GM13976 (cell line): ENCODE results near the gene SLCO2A1.

Source experiments
- DNase-seq: peaks from one replicate; pipeline ENCODE4 v3.0.0; 2012; ENCODE audit warnings: low spot score
- in situ Hi-C: fragments of 300-500 bp; cut with MboI; formaldehyde crosslinking; loops from one replicate; pipeline ENCODE4 v1.12.0; 2022; ENCODE audit warnings: low sequenced_read_pairs, mixed read lengths, inconsistent platforms; ENCODE audit not compliant: unreplicated experiment
- TF ChIP-seq, protein P1 (sequence below): IDR thresholded peaks from 2 replicates; pipeline ENCODE4 v1.5.1; 2012; ENCODE audit warnings: borderline replicate concordance, mild to moderate bottlenecking; ENCODE audit not compliant: insufficient read depth; ENCODE audit errors: extremely low read depth, missing control alignments, control extremely low read depth

The SLCO2A1 gene

DNA sequence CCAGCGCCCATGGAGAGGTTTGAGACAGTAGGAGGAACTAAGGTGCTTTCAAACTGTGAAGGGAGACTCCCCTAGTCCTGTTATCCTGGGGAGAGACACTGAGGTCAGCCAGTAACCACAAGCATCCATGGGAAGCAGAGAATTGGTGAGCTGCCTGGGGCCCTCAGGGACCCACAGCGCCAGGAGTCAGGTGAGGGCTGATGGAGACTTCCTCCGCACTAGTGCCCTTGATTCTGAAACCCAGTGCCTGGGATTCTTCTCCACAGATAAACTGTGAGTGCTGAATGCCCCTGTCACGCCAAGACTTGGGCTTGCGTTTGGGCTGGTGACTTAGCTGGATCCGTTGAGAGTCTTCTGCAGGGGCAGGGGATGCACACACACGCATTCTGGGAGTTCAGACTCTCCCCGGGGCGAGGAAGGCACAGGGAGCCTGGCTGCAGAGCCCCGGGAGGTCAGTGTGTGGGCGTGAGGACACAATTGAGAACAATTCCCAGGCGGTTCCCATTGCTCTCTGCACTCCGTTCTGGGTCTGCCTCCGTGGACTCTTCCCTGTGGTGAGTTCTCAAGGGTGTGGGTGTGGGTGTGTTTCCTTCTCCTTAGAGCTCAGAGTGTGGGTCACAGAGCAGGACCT, 37.9 kb upstream of the SLCO2A1 start:
- DNase-seq, result no peak
- TF ChIP-seq, protein P1, sequence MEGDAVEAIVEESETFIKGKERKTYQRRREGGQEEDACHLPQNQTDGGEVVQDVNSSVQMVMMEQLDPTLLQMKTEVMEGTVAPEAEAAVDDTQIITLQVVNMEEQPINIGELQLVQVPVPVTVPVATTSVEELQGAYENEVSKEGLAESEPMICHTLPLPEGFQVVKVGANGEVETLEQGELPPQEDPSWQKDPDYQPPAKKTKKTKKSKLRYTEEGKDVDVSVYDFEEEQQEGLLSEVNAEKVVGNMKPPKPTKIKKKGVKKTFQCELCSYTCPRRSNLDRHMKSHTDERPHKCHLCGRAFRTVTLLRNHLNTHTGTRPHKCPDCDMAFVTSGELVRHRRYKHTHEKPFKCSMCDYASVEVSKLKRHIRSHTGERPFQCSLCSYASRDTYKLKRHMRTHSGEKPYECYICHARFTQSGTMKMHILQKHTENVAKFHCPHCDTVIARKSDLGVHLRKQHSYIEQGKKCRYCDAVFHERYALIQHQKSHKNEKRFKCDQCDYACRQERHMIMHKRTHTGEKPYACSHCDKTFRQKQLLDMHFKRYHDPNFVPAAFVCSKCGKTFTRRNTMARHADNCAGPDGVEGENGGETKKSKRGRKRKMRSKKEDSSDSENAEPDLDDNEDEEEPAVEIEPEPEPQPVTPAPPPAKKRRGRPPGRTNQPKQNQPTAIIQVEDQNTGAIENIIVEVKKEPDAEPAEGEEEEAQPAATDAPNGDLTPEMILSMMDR, result no peak
- in situ Hi-C loops, result no loop called here

DNA sequence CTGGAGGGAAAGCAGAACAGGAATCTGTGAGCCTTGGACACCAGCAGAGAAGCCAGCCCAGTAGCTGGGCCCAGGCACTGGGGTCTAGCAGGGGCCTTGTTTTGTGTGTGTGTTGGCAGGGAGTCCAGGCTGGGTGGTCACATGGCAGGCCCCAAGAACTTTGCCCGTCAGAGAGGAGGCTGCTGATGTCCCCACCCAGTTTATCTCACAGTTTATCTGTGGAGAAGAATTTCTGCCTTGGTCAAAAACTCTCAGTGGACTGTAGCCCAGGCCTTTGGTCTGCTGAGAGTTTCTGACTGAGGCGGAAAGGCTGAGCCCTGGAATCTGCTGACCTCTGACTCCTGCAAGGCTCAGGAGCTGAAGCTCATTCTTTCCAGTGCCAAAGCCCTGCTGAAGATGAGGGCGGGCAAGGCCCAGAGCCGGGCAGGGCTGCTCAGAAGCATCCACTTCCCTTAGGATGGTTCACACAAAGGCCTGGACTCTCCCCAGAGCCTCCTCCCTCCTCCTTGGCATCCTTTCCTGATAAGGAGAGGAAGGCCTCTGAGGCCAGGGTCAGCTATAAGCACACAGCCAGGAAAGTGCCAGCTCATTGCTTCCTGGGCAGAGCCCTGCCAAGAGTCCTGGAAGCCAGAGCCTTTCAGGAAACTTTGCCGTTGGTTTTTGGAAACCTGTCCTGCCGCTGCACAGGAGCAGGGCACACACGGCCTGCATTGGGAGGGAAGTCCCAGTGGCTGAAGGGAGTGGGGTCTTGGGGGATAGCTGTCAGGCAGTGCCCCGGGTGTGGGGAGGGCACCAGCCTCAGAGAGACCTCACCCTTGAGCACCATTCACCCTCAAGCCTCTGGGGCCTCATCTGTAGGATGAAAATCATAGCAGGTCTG, 37.2 kb upstream of the SLCO2A1 start:
- DNase-seq, result no peak
- TF ChIP-seq, protein P1, result no peak
- in situ Hi-C loops, result no loop called here

GRCh38 chr3:134066158-134066541, 36.4 kb upstream of the SLCO2A1 start:
- in situ Hi-C loops, result no loop called here
- DNase-seq, result no peak
- TF ChIP-seq, protein P1, result no peak

GRCh38 chr3:134065252-134066157, 35.8 kb upstream of the SLCO2A1 start:
- TF ChIP-seq, protein P1, result no peak
- no peak for DNase-seq
- in situ Hi-C loops, result no loop called here

DNA sequence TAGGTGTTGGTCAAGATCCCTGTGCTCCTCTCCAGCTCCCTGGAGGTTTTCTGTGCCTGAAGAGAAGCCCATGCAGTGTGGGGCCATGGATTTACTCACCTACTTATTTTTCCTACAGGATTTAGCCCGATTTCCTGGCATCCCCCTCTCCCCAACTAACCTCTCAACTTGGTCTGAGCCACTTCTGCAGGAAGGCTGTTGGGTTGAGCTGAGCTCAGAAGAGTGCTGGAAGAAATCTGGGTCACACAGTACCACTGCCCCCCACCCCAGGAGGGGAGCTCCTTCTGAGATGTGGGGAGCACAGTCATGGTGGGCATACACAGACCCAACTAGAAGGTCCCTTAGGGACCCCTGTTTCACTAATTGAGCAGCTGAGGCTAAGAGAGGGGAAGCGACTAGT, 34.4 kb upstream of the SLCO2A1 start:
- TF ChIP-seq, protein P1, result no peak
- no peak for DNase-seq
- in situ Hi-C loops, result no loop called here

DNA sequence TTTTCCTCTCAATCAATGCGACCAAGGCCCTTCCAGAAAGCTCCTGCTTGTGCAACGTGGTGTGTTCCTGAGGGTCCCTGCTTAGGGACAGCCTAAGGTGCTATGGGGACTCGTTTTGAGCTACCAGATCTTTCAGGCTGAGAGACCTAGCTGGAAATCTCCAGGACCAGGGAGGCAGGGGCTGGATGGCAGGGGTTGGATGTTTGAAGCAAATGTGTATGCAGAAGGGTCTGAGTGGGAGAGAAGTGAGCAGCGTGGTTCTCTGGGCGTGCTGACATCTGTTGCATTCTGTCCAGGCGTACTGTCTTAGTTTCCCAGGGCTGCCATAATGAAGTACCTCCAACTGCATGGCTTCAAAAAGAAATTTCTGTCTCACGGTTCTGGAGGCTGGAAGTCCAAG, 31.7 kb upstream of the SLCO2A1 start:
- in situ Hi-C loops, result no loop called here
- TF ChIP-seq, protein P1, result no peak
- DNase-seq, result no peak
